NCI-H2081 treated with DMSO at 0.1 percent for 48 hours (cell line): Measurements from ENCODE around the gene CD2BP2.

Experiments
- DNase-seq: peaks from one replicate; lab custom pipeline; 2025; lab: John Stamatoyannopoulos, UW

CD2BP2 gene

GRCh38 chr16:30378236-30379157 is 23.4 kb upstream of the CD2BP2 start:
- peak; percentile 47 for DNase-seq

- DNase-seq, result peak; percentile 11
Observed at GRCh38 chr16:30377812-30378235, 22.7 kb upstream of the CD2BP2 start.

- no peak for DNase-seq
Observed at GRCh38 chr16:30377050-30377811, 22.1 kb upstream of the CD2BP2 start.

- no peak for DNase-seq
Observed at GRCh38 chr16:30376461-30376902, 21.4 kb upstream of the CD2BP2 start.

GRCh38 chr16:30375864-30376263 is 20.8 kb upstream of the CD2BP2 start:
- DNase-seq, result no peak

GRCh38 chr16:30374538-30374937 is 19.4 kb upstream of the CD2BP2 start, which contains the start of gene MYL11:
TSS of gene MYL11 (plus strand) at chr16:30374802. CDS start at chr16:30374858, 56 bp downstream.
- no peak for DNase-seq

GRCh38 chr16:30372725-30373124 is 17.6 kb upstream of the CD2BP2 start:
- no peak for DNase-seq

GRCh38 chr16:30372038-30372712 is 17.1 kb upstream of the CD2BP2 start:
- DNase-seq, result no peak

GRCh38 chr16:30371248-30371816 is 16.2 kb upstream of the CD2BP2 start:
- no peak for DNase-seq

GRCh38 chr16:30370456-30371247 is 15.5 kb upstream of the CD2BP2 start, which contains the start of gene TBC1D10B:
TSS of gene TBC1D10B (minus strand) at chr16:30370494. CDS start at chr16:30370183, 311 bp downstream.
- peak; percentile 96 for DNase-seq

GRCh38 chr16:30369938-30370455 is 14.9 kb upstream of the CD2BP2 start:
- DNase-seq, result no peak

GRCh38 chr16:30369091-30369937 is 14.2 kb upstream of the CD2BP2 start:
- no peak for DNase-seq

- DNase-seq, result no peak
Observed at GRCh38 chr16:30368792-30369090, 13.6 kb upstream of the CD2BP2 start.

GRCh38 chr16:30368122-30368791 is 13.1 kb upstream of the CD2BP2 start:
- DNase-seq, result no peak

GRCh38 chr16:30367349-30368009 is 12.4 kb upstream of the CD2BP2 start:
- no peak for DNase-seq

- DNase-seq, result no peak
Observed at GRCh38 chr16:30366511-30366910, 11.4 kb upstream of the CD2BP2 start.

- no peak for DNase-seq
Observed at GRCh38 chr16:30365200-30365599, 10.1 kb upstream of the CD2BP2 start.

- DNase-seq, result no peak
Observed at GRCh38 chr16:30361180-30361579, 6.1 kb upstream of the CD2BP2 start.

- no peak for DNase-seq
Observed at GRCh38 chr16:30359871-30360170, 4.7 kb upstream of the CD2BP2 start.
